Tibial nerve (tissue), 4 donors: ENCODE measurements around the gene VOPP1.

Experiments used
- CTCF ChIP-seq, 5 experiments: fragments of 200-600 bp in 3 of 5; fragments of 450-650 bp in 2 of 5; sonication (generic) in 3 of 5; IDR thresholded peaks; one replicate each; pipeline ENCODE4 v1.5.1; 2016 to 2019; ENCODE audit warnings: antibody characterized with exemption in 5 of 5, mild to moderate bottlenecking in 3 of 5, moderate library complexity in 2 of 5
- EP300 ChIP-seq, 2 donors: sonication (generic); formaldehyde crosslinking; IDR thresholded peaks; one replicate each; pipeline ENCODE4 v1.6.1; 2017; ENCODE audit warnings: antibody characterized with exemption in 2 of 2, mild to moderate bottlenecking in 1 of 2
- POLR2A ChIP-seq, 2 donors: fragments of 450-650 bp; IDR thresholded peaks; one replicate each; pipeline ENCODE4 v1.6.1; 2017; ENCODE audit warnings: antibody characterized with exemption in 2 of 2, mild to moderate bottlenecking in 2 of 2, moderate library complexity in 2 of 2

DNA sequence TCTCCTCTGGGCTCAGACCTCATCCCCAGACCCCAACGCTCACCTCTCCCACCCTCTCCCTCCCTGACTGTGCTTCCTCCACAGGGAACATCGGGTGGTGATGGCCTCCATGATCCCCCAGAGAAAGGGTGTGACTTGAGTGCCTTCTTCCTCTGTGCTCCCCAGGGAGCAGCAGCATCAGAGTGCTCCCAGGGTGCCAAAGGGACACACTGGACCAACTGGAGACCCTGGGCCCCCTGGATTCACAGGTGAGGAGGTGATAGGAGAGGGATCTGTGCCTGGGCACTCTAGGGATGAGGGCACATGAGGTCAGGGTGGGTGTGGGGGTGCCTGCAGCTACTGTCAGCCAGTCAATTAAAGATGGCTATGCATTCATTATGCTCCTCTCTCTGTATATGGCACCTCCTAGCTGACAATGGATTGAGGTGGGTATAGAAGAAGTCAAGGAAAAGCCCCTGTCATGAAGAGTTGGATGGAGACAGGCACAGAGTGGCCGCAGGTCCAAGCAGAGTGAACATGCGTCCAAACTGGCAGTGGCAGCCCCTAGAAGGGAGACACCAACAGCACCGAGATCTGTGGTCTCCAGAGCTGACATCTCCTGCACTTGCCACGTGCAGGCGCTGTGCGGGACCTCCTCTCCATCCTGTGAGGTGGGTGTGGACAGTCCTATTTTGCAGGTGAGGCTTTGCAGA is 15.5 kb upstream of the VOPP1 start:
- TF ChIP-seq CTCF (IDR thresholded peaks at IDR 0.05) (no peak), POLR2A (IDR thresholded peaks at IDR 0.05) (no peak), EP300 (IDR thresholded peaks at IDR 0.05) (no peak)
